Naive thymus-derived CD4-positive, alpha-beta T cell (primary cell): ENCODE results near the gene MYO5C. TPM values are rescaled to one million over a fixed set of nuclear protein-coding genes. Genes with fewer than 3 reads are reported as not detected.
A peak's percentile ranks its signal among the peaks of the same experiment; 100 is the strongest.

ENCODE experiments used
- ATAC-seq: fragments of 150-1000 bp; cut with Tn5 transposase; 2 replicates; pipeline ENCODE4 v1.10.0; 2021; ENCODE audit warnings: mild to moderate bottlenecking, moderate library complexity
- CTCF ChIA-PET: fragments of 350-600 bp; sonication (Branson Sonifier 250); formaldehyde crosslinking; loops from one replicate; lab custom pipeline; 2021; ENCODE audit warnings: antibody characterized with exemption; lab: Charles Lee
- POLR2A ChIA-PET: fragments of 350-600 bp; sonication (Branson Sonifier 250); formaldehyde crosslinking; loops from one replicate; lab custom pipeline; 2021; ENCODE audit warnings: antibody characterized with exemption, inconsistent platforms; lab: Charles Lee
- DNase-seq, 9 donors: peaks; one replicate each; pipeline versions ENCODE4 v3.0.0 to v3.0.0-alpha.2; 2020 to 2022; ENCODE audit warnings: mixed read lengths in 1 of 9
- H3K27ac ChIP-seq: one replicate; pipeline ENCODE4 v1.7.0; 2013; ENCODE audit warnings: mild to moderate bottlenecking, low read depth, low read length, moderate library complexity
- H3K27me3 ChIP-seq, 2 donors: one replicate each; pipeline ENCODE4 v1.7.0; 2013; ENCODE audit warnings: low read length in 2 of 2, mild to moderate bottlenecking in 2 of 2, moderate library complexity in 2 of 2; ENCODE audit not compliant: control insufficient read depth in 2 of 2, insufficient read depth in 2 of 2
- H3K36me3 ChIP-seq, 3 experiments: 1 replicate in 2 of 3; 2 replicates in 1 of 3; pipeline ENCODE4 v1.7.0; 2013; ENCODE audit warnings: low read length in 3 of 3, mild to moderate bottlenecking in 3 of 3, moderate library complexity in 1 of 3; ENCODE audit not compliant: insufficient read depth in 3 of 3, control insufficient read depth in 2 of 3
- H3K4me1 ChIP-seq, 2 donors: one replicate each; pipeline ENCODE4 v1.7.0; 2013; ENCODE audit warnings: low read length in 2 of 2, mild to moderate bottlenecking in 2 of 2, moderate library complexity in 1 of 2; ENCODE audit not compliant: control insufficient read depth in 2 of 2, insufficient read depth in 2 of 2
- H3K4me3 ChIP-seq: 2 replicates; pipeline ENCODE4 v1.7.0; 2013; ENCODE audit warnings: mild to moderate bottlenecking, low read length
- H3K9me3 ChIP-seq, 3 experiments: 1 replicate in 2 of 3; 2 replicates in 1 of 3; pipeline ENCODE4 v1.7.0; 2013; ENCODE audit warnings: low read length in 3 of 3; ENCODE audit not compliant: control insufficient read depth in 2 of 3
- H3K27ac Mint-ChIP-seq, 9 donors: one replicate each; pipeline ENCODE4 v1.8.0; 2020 to 2022; ENCODE audit warnings: mixed read lengths in 9 of 9, mild to moderate bottlenecking in 8 of 9, moderate library complexity in 5 of 9, inconsistent platforms in 2 of 9
- H3K27me3 Mint-ChIP-seq, 5 donors: one replicate each; pipeline ENCODE4 v1.8.0; 2021 to 2022; ENCODE audit warnings: mixed read lengths in 5 of 5, mild to moderate bottlenecking in 1 of 5
- H3K36me3 Mint-ChIP-seq, 5 donors: one replicate each; pipeline ENCODE4 v1.8.0; 2020 to 2022; ENCODE audit warnings: mixed read lengths in 5 of 5, mild to moderate bottlenecking in 3 of 5, inconsistent platforms in 1 of 5
- H3K4me1 Mint-ChIP-seq, 7 donors: one replicate each; pipeline ENCODE4 v1.8.0; 2020 to 2022; ENCODE audit warnings: mixed read lengths in 7 of 7, mild to moderate bottlenecking in 3 of 7, inconsistent platforms in 1 of 7
- H3K4me3 Mint-ChIP-seq, 10 donors: one replicate each; pipeline ENCODE4 v1.8.0; 2020 to 2022; ENCODE audit warnings: mild to moderate bottlenecking in 10 of 10, mixed read lengths in 10 of 10, moderate library complexity in 6 of 10, inconsistent platforms in 2 of 10
- H3K9me3 Mint-ChIP-seq, 11 donors: one replicate each; pipeline ENCODE4 v1.8.0; 2020 to 2022; ENCODE audit warnings: mixed read lengths in 11 of 11, mild to moderate bottlenecking in 4 of 11, inconsistent platforms in 1 of 11, moderate library complexity in 1 of 11
- intact Hi-C, 2 donors: fragments of 100-400 bp; cut with micrococcal nuclease; formaldehyde crosslinking; loops; one replicate each; pipeline ENCODE4 v1.15.1; 2023
- polyA plus RNA-seq, 2 donors: library from polyadenylated mRNA; unstranded; fragments of 300-500 nt; fragmentation: Illumina TruSeq; gene quantifications; one replicate each; pipeline ENCODE4 v1.2.3, GENCODE V29; 2021
- total RNA-seq, 6 experiments: library from RNA in 5 of 6; stranded (reverse) in 5 of 6; gene quantifications; 1 replicate in 5 of 6; 2 replicates in 1 of 6; pipeline ENCODE4 v1.2.3 and lab custom pipeline; 2021 to 2026

Gene MYO5C
- total and polyA plus RNA-seq, 7 experiments from 2014 or later: 0.19 to 1.3 (median 0.31) TPM; not detected in 1

DNA sequence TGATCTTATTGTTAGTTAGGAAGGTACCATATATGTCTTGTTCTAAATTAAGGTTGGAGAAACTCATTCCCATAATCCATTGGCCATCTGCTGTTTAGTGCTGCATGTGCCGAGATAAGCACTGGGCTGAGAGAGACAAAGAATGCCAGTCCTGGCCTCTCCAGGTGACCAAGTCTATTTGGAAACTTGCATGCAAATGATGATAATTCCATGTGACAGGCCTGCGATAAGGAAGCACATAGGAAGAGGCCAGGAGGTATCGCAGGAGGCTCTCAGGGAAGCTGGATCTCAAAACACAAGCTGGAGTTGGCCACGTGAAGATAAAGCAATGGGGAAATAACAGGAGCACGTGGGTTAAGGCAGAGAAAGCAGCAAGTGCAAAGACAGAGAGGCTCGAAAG lies 39.7 kb downstream of the MYO5C start:
- Mint-ChIP-seq H3K27ac (peak overlapping the region in 5 of 9 donors; percentile 56 to 96 (median 75)), H3K9me3 (peaks cover 0 to 4% (median 0%) of the 10 kb centered on the region in 11 donors), H3K36me3 (no peaks in the 10 kb centered on the region), H3K4me1 (peaks cover 3 to 52% (median 14%) of the 10 kb centered on the region in 7 donors), H3K27me3 (no peaks in the 10 kb centered on the region), H3K4me3 (peak overlapping the region in 4 of 10 donors; percentile 59 to 85 (median 70))
- Histone ChIP-seq H3K27me3 (no peaks in the 10 kb centered on the region), H3K27ac (no peak overlapping the region), H3K9me3 (no peaks in the 10 kb centered on the region), H3K4me3 (no peak overlapping the region), H3K36me3 (no peaks in the 10 kb centered on the region), H3K4me1 (peaks cover 0 to 8% of the 10 kb centered on the region in 2 donors)
- ChIA-PET POLR2A (interaction anchor here (1.0 to 2.5 kb wide), 3 partner anchors 21 to 479 kb away, joined by 3 to 9 read pairs (median 7); no protein-coding TSS in a partner anchor), CTCF (interaction anchor here (0.6 to 10.8 kb wide), 10 partner anchors 17 to 482 kb away, joined by 3 to 113 read pairs (median 5); no protein-coding TSS in a partner anchor)
- intact Hi-C loops: loop anchor here (1.0 to 10.0 kb wide), 12 partner anchors 21 to 939 kb away; partner anchors contain the start of genes ATOSA (in 2 of the 2), MYO5A (in 2 of the 2) and ARPP19 (in 1 of the 2)
- no peak for ATAC-seq
- no peak for DNase-seq

DNA sequence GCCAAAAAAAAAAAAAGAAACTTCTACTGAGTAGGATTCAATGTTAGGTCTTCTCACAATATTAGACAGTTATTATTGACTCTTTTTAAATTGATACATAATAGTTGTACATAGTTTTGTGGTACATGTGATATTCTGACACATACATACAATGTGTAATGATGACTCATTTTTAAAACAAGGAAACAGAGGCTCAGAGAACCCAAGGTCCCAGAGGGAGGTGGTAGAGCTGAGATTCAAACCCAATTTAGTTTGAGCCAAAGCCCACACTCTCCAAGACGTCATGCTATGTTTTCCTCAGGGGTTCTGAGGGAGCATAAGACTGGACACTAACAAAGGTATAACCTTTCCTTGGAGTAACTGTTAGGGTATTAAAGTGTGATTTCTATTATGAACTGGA lies 40.6 kb downstream of the MYO5C start:
- ChIA-PET POLR2A (interaction anchor here (2.5 kb wide), 1 partner anchor 75 kb away, joined by 9 read pairs; no protein-coding TSS in a partner anchor), CTCF (interaction anchor here (0.7 to 10.8 kb wide), 3 partner anchors 349 to 483 kb away, joined by 3 to 113 read pairs (median 4); no protein-coding TSS in a partner anchor)
- ATAC-seq (no peak), DNase-seq (no peak)
- intact Hi-C loops: loop anchor here (5.0 to 10.0 kb wide), 3 partner anchors 207 to 940 kb away; no protein-coding TSS in a partner anchor
- H3K27ac ChIP-seq: no peak overlapping the region
- no peaks in the 10 kb centered on the region for H3K36me3 ChIP-seq
- H3K9me3 ChIP-seq: no peaks in the 10 kb centered on the region
- Mint-ChIP-seq H3K9me3 (peaks cover 0 to 4% (median 0%) of the 10 kb centered on the region in 11 donors), H3K36me3 (no peaks in the 10 kb centered on the region), H3K27me3 (no peaks in the 10 kb centered on the region), H3K27ac (peak overlapping the region in 1 of 9 donors; percentile 6), H3K4me1 (peaks cover 2 to 43% (median 12%) of the 10 kb centered on the region in 7 donors), H3K4me3 (no peak overlapping the region)
- peaks cover 0 to 8% of the 10 kb centered on the region in 2 donors for H3K4me1 ChIP-seq
- H3K4me3 ChIP-seq: no peak overlapping the region
- no peaks in the 10 kb centered on the region for H3K27me3 ChIP-seq

DNA sequence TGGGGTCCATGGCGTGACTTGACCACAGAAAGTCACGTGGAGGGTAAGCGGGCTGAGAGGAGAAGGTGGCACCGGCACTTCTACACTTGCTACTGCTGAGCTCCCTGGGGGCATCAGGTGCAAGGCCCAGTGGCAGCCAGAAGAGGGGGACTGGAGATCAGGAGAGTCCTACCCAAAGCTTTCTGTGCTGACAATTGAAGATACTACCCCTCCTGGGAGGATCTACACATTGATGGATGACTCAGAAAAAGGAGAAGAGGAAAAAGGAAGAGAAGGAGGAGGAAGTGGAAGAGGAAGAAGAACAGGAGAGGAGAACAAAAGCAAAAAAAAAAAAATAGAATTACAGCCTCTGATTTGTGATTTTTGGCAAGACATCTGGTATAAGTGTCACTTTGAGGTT lies 41.2 kb downstream of the MYO5C start:
- Mint-ChIP-seq H3K4me3 (no peak overlapping the region), H3K27me3 (peaks cover 0 to 2% (median 0%) of the 10 kb centered on the region in 5 donors), H3K36me3 (no peaks in the 10 kb centered on the region), H3K9me3 (peaks cover 0 to 4% (median 0%) of the 10 kb centered on the region in 11 donors), H3K4me1 (peaks cover 2 to 43% (median 12%) of the 10 kb centered on the region in 7 donors), H3K27ac (peak overlapping the region in 2 of 9 donors; percentile 6 to 14)
- ATAC-seq: no peak
- POLR2A ChIA-PET: no interaction called here
- CTCF ChIA-PET: interaction anchor here (0.7 to 10.8 kb wide), 3 partner anchors 300 to 479 kb away, joined by 3 to 113 read pairs (median 3); no protein-coding TSS in a partner anchor
- Histone ChIP-seq H3K27ac (no peak overlapping the region), H3K9me3 (no peaks in the 10 kb centered on the region), H3K27me3 (no peaks in the 10 kb centered on the region), H3K4me3 (no peak overlapping the region), H3K36me3 (no peaks in the 10 kb centered on the region), H3K4me1 (peaks cover 0 to 8% of the 10 kb centered on the region in 2 donors)
- intact Hi-C loops: loop anchor here (10.0 kb wide), 2 partner anchors 350 to 940 kb away; no protein-coding TSS in a partner anchor
- no peak for DNase-seq

DNA sequence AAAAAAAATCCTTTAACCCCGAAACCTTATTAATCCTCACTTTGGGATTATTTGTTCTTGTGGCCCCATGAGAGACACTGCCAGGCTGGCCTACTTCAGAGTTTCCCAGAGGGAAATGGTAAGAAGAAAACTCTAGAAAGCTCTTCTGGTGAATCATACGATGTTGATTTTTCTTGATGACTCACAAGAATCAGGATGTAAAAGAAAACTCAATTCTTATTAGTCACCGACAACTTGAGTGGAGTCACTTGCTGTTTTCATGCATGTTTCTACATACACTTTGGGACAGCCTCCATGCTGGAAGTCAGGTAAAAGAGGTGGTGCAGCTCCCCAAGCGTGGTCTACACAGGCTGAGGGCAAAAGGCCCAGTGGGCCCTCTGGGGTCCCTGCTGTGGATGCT lies 42.8 kb downstream of the MYO5C start:
- ATAC-seq: no peak
- Histone ChIP-seq H3K9me3 (no peaks in the 10 kb centered on the region), H3K36me3 (no peaks in the 10 kb centered on the region), H3K4me3 (no peak overlapping the region), H3K27ac (no peak overlapping the region), H3K4me1 (peaks cover 0 to 8% of the 10 kb centered on the region in 2 donors), H3K27me3 (no peaks in the 10 kb centered on the region)
- no peak overlapping the region for H3K4me3 Mint-ChIP-seq
- intact Hi-C loops: loop anchor here (10.0 kb wide), 2 partner anchors 352 to 942 kb away; no protein-coding TSS in a partner anchor
- peaks cover 2 to 38% (median 12%) of the 10 kb centered on the region in 7 donors for H3K4me1 Mint-ChIP-seq
- no peak for DNase-seq
- peaks cover 0 to 4% (median 0%) of the 10 kb centered on the region in 11 donors for H3K9me3 Mint-ChIP-seq
- H3K36me3 Mint-ChIP-seq: no peaks in the 10 kb centered on the region
- ChIA-PET POLR2A (no interaction called here), CTCF (interaction anchor here (1.0 to 10.8 kb wide), 3 partner anchors 9 to 480 kb away, joined by 3 to 113 read pairs (median 4); no protein-coding TSS in a partner anchor)
- H3K27me3 Mint-ChIP-seq: peaks cover 0 to 6% (median 0%) of the 10 kb centered on the region in 5 donors
- no peak overlapping the region for H3K27ac Mint-ChIP-seq

DNA sequence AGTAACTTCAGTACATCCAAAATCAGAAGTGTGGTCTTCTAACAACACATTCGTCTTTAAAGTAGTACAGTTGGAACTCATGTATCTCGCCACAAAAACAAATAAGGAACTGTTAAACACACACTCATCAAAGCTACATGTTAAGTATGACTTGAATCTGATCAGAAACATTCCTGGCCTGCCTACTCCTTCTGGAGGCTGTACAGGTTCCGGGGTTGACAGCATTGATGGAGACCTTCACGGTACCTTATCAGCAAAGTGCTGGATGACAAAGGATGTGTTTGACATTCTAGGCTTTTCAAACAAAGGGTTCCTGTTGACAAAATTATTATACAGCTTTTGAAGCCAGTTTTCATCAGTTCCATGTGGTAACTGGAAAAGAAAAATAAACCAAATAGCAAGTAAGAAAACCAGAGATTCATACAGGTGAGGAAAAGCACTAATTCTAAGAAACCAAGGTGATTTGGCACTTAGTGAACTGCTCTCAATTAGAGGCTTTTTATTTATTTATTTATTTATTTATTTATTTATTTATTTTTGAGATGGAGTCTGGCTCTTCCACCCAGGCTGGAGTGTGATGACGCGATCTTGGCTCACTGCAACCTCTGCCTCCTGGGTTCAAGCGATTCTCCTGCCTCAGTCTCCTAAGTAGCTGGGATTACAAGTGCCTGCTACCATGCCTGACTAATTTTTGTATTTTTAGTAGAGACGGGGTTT lies 44.3 kb downstream of the MYO5C start:
- H3K4me3 Mint-ChIP-seq: no peak overlapping the region
- no peak overlapping the region for H3K4me3 ChIP-seq
- ChIA-PET POLR2A (interaction anchor here (1.9 kb wide), 1 partner anchor 16 kb away, joined by 7 read pairs; no protein-coding TSS in a partner anchor), CTCF (interaction anchor here (1.0 to 1.4 kb wide), 2 partner anchors 25 to 59 kb away, joined by 3 read pairs; no protein-coding TSS in a partner anchor)
- H3K9me3 ChIP-seq: no peaks in the 10 kb centered on the region
- peaks cover under 1 to 24% (median 2%) of the 10 kb centered on the region in 7 donors for H3K4me1 Mint-ChIP-seq
- ATAC-seq: no peak
- H3K4me1 ChIP-seq: no peaks in the 10 kb centered on the region
- intact Hi-C loops: loop anchor here (10.0 kb wide), 2 partner anchors 353 to 943 kb away; no protein-coding TSS in a partner anchor
- H3K9me3 Mint-ChIP-seq: peaks cover 0 to 4% (median 0%) of the 10 kb centered on the region in 11 donors
- no peaks in the 10 kb centered on the region for H3K36me3 Mint-ChIP-seq
- H3K36me3 ChIP-seq: no peaks in the 10 kb centered on the region
- H3K27ac ChIP-seq: no peak overlapping the region
- no peak overlapping the region for H3K27ac Mint-ChIP-seq
- DNase-seq: no peak
- peaks cover 0 to 8% (median 0%) of the 10 kb centered on the region in 5 donors for H3K27me3 Mint-ChIP-seq
- H3K27me3 ChIP-seq: no peaks in the 10 kb centered on the region

DNA sequence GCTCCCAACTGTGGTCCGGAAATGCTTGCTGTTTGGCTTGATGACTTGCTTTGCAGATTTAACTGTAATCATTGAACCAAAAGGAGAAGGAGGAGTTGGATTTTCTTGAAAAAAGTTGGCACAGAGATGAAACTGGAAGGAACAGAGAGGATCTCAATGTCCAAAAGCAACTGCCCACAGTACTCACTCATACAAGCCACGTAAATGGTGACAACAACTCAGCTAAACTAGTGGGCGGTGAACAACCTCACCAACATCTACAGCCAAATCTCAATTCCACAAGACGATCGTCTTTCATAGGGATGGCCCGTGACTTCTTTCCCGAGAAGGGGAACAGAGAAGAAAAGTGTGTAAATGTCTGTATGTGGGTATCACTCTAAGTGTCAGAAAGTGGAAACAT lies 48.1 kb downstream of the MYO5C start:
- Histone ChIP-seq H3K27ac (no peak overlapping the region), H3K4me3 (no peak overlapping the region), H3K36me3 (no peaks in the 10 kb centered on the region), H3K4me1 (no peaks in the 10 kb centered on the region), H3K9me3 (no peaks in the 10 kb centered on the region), H3K27me3 (no peaks in the 10 kb centered on the region)
- H3K27me3 Mint-ChIP-seq: peaks cover 0 to 8% (median 0%) of the 10 kb centered on the region in 5 donors
- no peak overlapping the region for H3K27ac Mint-ChIP-seq
- intact Hi-C loops: no loop called here
- POLR2A ChIA-PET: no interaction called here
- H3K4me3 Mint-ChIP-seq: no peak overlapping the region
- peaks cover 0 to 7% (median 0%) of the 10 kb centered on the region in 7 donors for H3K4me1 Mint-ChIP-seq
- H3K9me3 Mint-ChIP-seq: peaks cover 0 to 2% (median 0%) of the 10 kb centered on the region in 11 donors
- H3K36me3 Mint-ChIP-seq: no peaks in the 10 kb centered on the region
- ATAC-seq (no peak), DNase-seq (no peak)
- CTCF ChIA-PET: interaction anchor here (0.5 to 1.4 kb wide), 2 partner anchors 9 to 333 kb away, joined by 3 to 4 read pairs; no protein-coding TSS in a partner anchor
